Lower lobe of right lung (tissue), 2 donors: Measurements from ENCODE around the gene PMPCA. TPM values are rescaled to one million over a fixed set of nuclear protein-coding genes. Genes with fewer than 3 reads are reported as not detected.

Experiments used
- ATAC-seq, 2 donors: fragments of 200-7000 bp; cut with Tn5 transposase; one replicate each; pipeline ENCODE4 v1.9.1; 2020 to 2022; ENCODE audit warnings: mild to moderate bottlenecking in 2 of 2, moderate library complexity in 2 of 2
- DNase-seq: peaks from one replicate; pipeline ENCODE4 v3.0.0-alpha.2; 2020
- H3K27ac ChIP-seq: fragments of 200-600 bp; one replicate; pipeline ENCODE4 v1.8.0; 2022
- H3K27me3 ChIP-seq: fragments of 200-600 bp; one replicate; pipeline ENCODE4 v1.8.0; 2022; ENCODE audit warnings: low read depth
- H3K36me3 ChIP-seq: fragments of 200-600 bp; one replicate; pipeline ENCODE4 v1.8.0; 2022; ENCODE audit warnings: mild to moderate bottlenecking
- H3K4me1 ChIP-seq: fragments of 200-600 bp; one replicate; pipeline ENCODE4 v1.8.0; 2022
- H3K4me3 ChIP-seq: fragments of 200-600 bp; one replicate; pipeline ENCODE4 v1.8.0; 2022; ENCODE audit warnings: mild to moderate bottlenecking
- H3K9me3 ChIP-seq: fragments of 200-600 bp; one replicate; pipeline ENCODE4 v1.8.0; 2022
- CTCF ChIP-seq: fragments of 200-600 bp; IDR thresholded peaks from one replicate; pipeline ENCODE4 v1.8.0; 2022; ENCODE audit warnings: antibody characterized with exemption, mild to moderate bottlenecking
- intact Hi-C: fragments of 100-400 bp; cut with DNase I; formaldehyde crosslinking; loops from one replicate; pipeline ENCODE4 v1.11.0; 2022
- total RNA-seq: library from RNA; stranded (reverse); fragmentation: NEBNext Ultra II Directional; extraction: Animal tissue kit (Norgen Biotek cat#: 25700); gene quantifications from one replicate; pipeline ENCODE4 v1.2.1, GENCODE V29; 2021
- donor health status: DM: no; HTN: yes; CAD: no; lungs with severe emphysema.

Gene PMPCA
- total RNA-seq, 1 donor from 2014 or later = 43.2 TPM

- H3K36me3 ChIP-seq = peaks cover 62% of the 10 kb centered on the region
- no peaks in the 10 kb centered on the region for H3K27me3 ChIP-seq
- no peaks in the 10 kb centered on the region for H3K9me3 ChIP-seq
- intact Hi-C loops = no loop called here
- DNase-seq (no peak), ATAC-seq (no peak)
- no peak for TF ChIP-seq CTCF
- H3K4me3 ChIP-seq = no peak overlapping the region
- no peak overlapping the region for H3K27ac ChIP-seq
- H3K4me1 ChIP-seq = peaks cover 28% of the 10 kb centered on the region
Measured at GRCh38 chr9:136412962-136413361, 2.5 kb downstream of the PMPCA start.

GRCh38 chr9:136416427-136416826 is 6.0 kb downstream of the PMPCA start:
- no peak overlapping the region for H3K4me3 ChIP-seq
- no peak for DNase-seq
- no peaks in the 10 kb centered on the region for H3K9me3 ChIP-seq
- intact Hi-C loops = no loop called here
- no peak for ATAC-seq
- no peak overlapping the region for H3K27ac ChIP-seq
- peaks cover 96% of the 10 kb centered on the region for H3K36me3 ChIP-seq
- no peaks in the 10 kb centered on the region for H3K27me3 ChIP-seq
- peaks cover 6% of the 10 kb centered on the region for H3K4me1 ChIP-seq
- TF ChIP-seq CTCF = no peak

- H3K36me3 ChIP-seq = peaks cover 100% of the 10 kb centered on the region
- H3K27ac ChIP-seq = no peak overlapping the region
- no peaks in the 10 kb centered on the region for H3K27me3 ChIP-seq
- intact Hi-C loops = no loop called here
- TF ChIP-seq CTCF = no peak
- no peak for ATAC-seq
- H3K4me3 ChIP-seq = no peak overlapping the region
- no peak for DNase-seq
- peaks cover 1% of the 10 kb centered on the region for H3K4me1 ChIP-seq
- no peaks in the 10 kb centered on the region for H3K9me3 ChIP-seq
Measured at GRCh38 chr9:136416914-136417313, 6.5 kb downstream of the PMPCA start.

- H3K9me3 ChIP-seq = no peaks in the 10 kb centered on the region
- intact Hi-C loops = no loop called here
- H3K27ac ChIP-seq = no peak overlapping the region
- H3K4me3 ChIP-seq = no peak overlapping the region
- no peak for ATAC-seq
- H3K36me3 ChIP-seq = peaks cover 100% of the 10 kb centered on the region
- no peaks in the 10 kb centered on the region for H3K27me3 ChIP-seq
- H3K4me1 ChIP-seq = no peaks in the 10 kb centered on the region
- no peak for TF ChIP-seq CTCF
- no peak for DNase-seq
Measured at GRCh38 chr9:136418182-136419091, 8.0 kb downstream of the PMPCA start.

- peaks cover 100% of the 10 kb centered on the region for H3K36me3 ChIP-seq
Measured at GRCh38 chr9:136419092-136419420, 8.6 kb downstream of the PMPCA start.

More at GRCh38 chr9:136419092-136419420, 8.6 kb downstream of the PMPCA start:
- TF ChIP-seq CTCF = no peak
- Histone ChIP-seq H3K9me3 (no peaks in the 10 kb centered on the region), H3K4me3 (no peak overlapping the region), H3K27ac (no peak overlapping the region), H3K4me1 (no peaks in the 10 kb centered on the region), H3K27me3 (no peaks in the 10 kb centered on the region)
- intact Hi-C loops = no loop called here
- ATAC-seq (no peak), DNase-seq (no peak)
